ENCODE measurements around the gene ACTL6B. TPM values are rescaled to one million over a fixed set of nuclear protein-coding genes. Genes with fewer than 3 reads are reported as not detected.

The ACTL6B gene
- total and polyA plus RNA-seq, 2 of the 8 experiments (the other 6 are each of a cell fraction or from before 2014, with no cell fraction given) = 2.1 to 4.5 TPM

- WGBS, 2 experiments (ENCODE audit: extremely low coverage in 1 of 2, insufficient coverage in 1 of 2, insufficient read length in 1 of 2, insufficient replicate concordance in 2 of 2, low coverage in 1 of 2, low lambda C conversion rate in 2 of 2, missing lambda C conversion rate in 1 of 2) = 88% methylated on average over 5 of the region's 6 CpGs; no CpG with 5 or more reads in 1 of the 2 experiments
- no peak overlapping the region for H2BK20ac ChIP-seq (ENCODE audit: low read length)
- no peak overlapping the region for H2AK5ac ChIP-seq (ENCODE audit: low read depth, low read length)
- H3K79me1 ChIP-seq (ENCODE audit: low read depth, low read length) = no peaks in the 10 kb centered on the region
- no peak overlapping the region for H3K18ac ChIP-seq (ENCODE audit: extremely low read depth, low read length)
- H4K8ac ChIP-seq (ENCODE audit: extremely low read depth, insufficient read depth, low read length) = no peak overlapping the region
- H4K5ac ChIP-seq (ENCODE audit: insufficient read length, low read depth, low read length) = no peak overlapping the region
- no peaks in the 10 kb centered on the region for H3K79me2 ChIP-seq (ENCODE audit: control insufficient read depth in 1 of 2, insufficient read depth in 2 of 2, low read length in 2 of 2)
- H3K14ac ChIP-seq (ENCODE audit: insufficient read length) = no peak overlapping the region
- no peaks in the 10 kb centered on the region; a peak in 1 of 7 replicates for H3K27me3 ChIP-seq (replicated peaks in 1 of 4; ENCODE audit: control insufficient read depth in 3 of 4, extremely low read depth in 1 of 4, insufficient read depth in 3 of 4, low read length in 3 of 4)
- H4K20me1 ChIP-seq (replicated peaks in 1 of 2; ENCODE audit: control insufficient read depth in 1 of 2, insufficient read depth in 2 of 2, low read length in 2 of 2) = peaks cover 0 to 2% of the 10 kb centered on the region in 2 experiments
- no peak overlapping the region for H2BK15ac ChIP-seq (ENCODE audit: low read length)
- H3K4me2 ChIP-seq (ENCODE audit: insufficient read depth in 1 of 2, low read depth in 2 of 2, low read length in 2 of 2) = no peak overlapping the region
- H4K91ac ChIP-seq (replicated peaks; ENCODE audit: insufficient read length, low read length) = no peak overlapping the region
- DNase-seq (ENCODE audit: low read depth in 1 of 2, low spot score in 2 of 2) (no peak), FAIRE-seq (no peak)
- no peak overlapping the region for H2BK5ac ChIP-seq (ENCODE audit: low read depth, low read length)
- H3K23ac ChIP-seq (ENCODE audit: insufficient read length) = no peak overlapping the region
- no peak overlapping the region for H3K4me3 ChIP-seq (ENCODE audit: extremely low read depth in 1 of 4, insufficient read depth in 2 of 4, low read depth in 3 of 4, low read length in 4 of 4)
- ChIA-PET POLR2A (ENCODE audit: partially characterized antibody) (interaction anchor here (0.7 to 2.4 kb wide), 5 partner anchors 8 to 76 kb away, joined by 3 to 19 read pairs (median 3); partner anchors contain the start of genes FBXO24 and LRCH4), CTCF (ENCODE audit: partially characterized antibody) (interaction anchor here (0.9 to 8.8 kb wide), 23 partner anchors 9 to 185 kb away, joined by 3 to 73 read pairs (median 5); partner anchors contain the start of genes GIGYF1 and POP7)
- H3K27ac ChIP-seq (ENCODE audit: low read depth, low read length) = no peak overlapping the region
- no peak overlapping the region for H2BK120ac ChIP-seq (replicated peaks; ENCODE audit: low read depth, low read length)
- H3K23me2 ChIP-seq (ENCODE audit: low read depth, low read length) = peaks cover 5% of the 10 kb centered on the region
- no peak overlapping the region for H2BK12ac ChIP-seq (ENCODE audit: low read depth, low read length)
- H3K9ac ChIP-seq (replicated peaks in 1 of 4; ENCODE audit: extremely low read depth in 1 of 4, low read depth in 3 of 4, low read length in 3 of 4) = no peak overlapping the region
- peaks cover 0 to 6% (median 2%) of the 10 kb centered on the region in 4 experiments; a peak in 3 of 7 replicates for H3K4me1 ChIP-seq (replicated peaks in 1 of 4; ENCODE audit: control insufficient read depth in 3 of 4, insufficient read depth in 4 of 4, low read length in 3 of 4)
- H3K4ac ChIP-seq (replicated peaks; ENCODE audit: insufficient read length, low read depth, low read length) = no peak overlapping the region
- H3K36me3 ChIP-seq (ENCODE audit: control insufficient read depth in 2 of 4, insufficient read depth in 4 of 4, low read length in 3 of 4) = no peaks in the 10 kb centered on the region
- no peaks in the 10 kb centered on the region for H3K9me3 ChIP-seq (ENCODE audit: insufficient read depth in 2 of 2, low read depth in 1 of 2, low read length in 1 of 2)
- no peak for TF ChIP-seq RFX5 (IDR thresholded peaks at IDR 0.05; ENCODE audit: borderline replicate concordance, low read depth, low read length)
- no peak for TF ChIP-seq SP2 (IDR thresholded peaks at IDR 0.05; ENCODE audit: low read length)
- TF ChIP-seq BACH1 (IDR thresholded peaks at IDR 0.05; ENCODE audit: low read length) = no peak
- TF ChIP-seq FOSL1 (IDR thresholded peaks at IDR 0.05; ENCODE audit: insufficient read depth, low read depth, low read length) = no peak
- TF ChIP-seq CTBP2 (IDR thresholded peaks at IDR 0.05; ENCODE audit: borderline replicate concordance, insufficient read depth, insufficient read length, low read length) = no peak
- TF ChIP-seq RXRA (IDR thresholded peaks at IDR 0.05; ENCODE audit: insufficient read depth, low read depth, low read length) = no peak
- H2AFZ ChIP-seq (ENCODE audit: low read length) = no peak overlapping the region
- no peak overlapping the region for H3K56ac ChIP-seq (replicated peaks; ENCODE audit: insufficient read length, low read depth, low read length)
Measured at GRCh38 chr7:100614308-100614861, 41.9 kb downstream of the ACTL6B start.

Data from H1 (cell line).